ENCODE measurements around the gene KCNK3. TPM values are rescaled to one million over a fixed set of nuclear protein-coding genes. Genes with fewer than 3 reads are reported as not detected.

The KCNK3 gene
- total RNA-seq, 2 experiments from 2014 or later: not detected

GRCh38 chr2:26712486-26713465 is 20.3 kb downstream of the KCNK3 start:
- H3K9me3 ChIP-seq (ENCODE audit: low read length): no peaks in the 10 kb centered on the region
- POLR2A ChIA-PET: interaction anchor here (0.6 kb wide), 1 partner anchor 321 kb away, joined by 3 read pairs; no protein-coding TSS in a partner anchor
- H3K9me2 ChIP-seq (ENCODE audit: insufficient read depth, low read length): no peaks in the 10 kb centered on the region
- intact Hi-C loops (cut with micrococcal nuclease; ENCODE audit: unreplicated experiment): no loop called here
- no peak for DNase-seq (ENCODE audit: low spot score)
- TF ChIP-seq CTCF (conservative IDR thresholded peaks at IDR 0.05; ENCODE audit: low read length) (no peak), EZH2phosphoT487 (IDR thresholded peaks at IDR 0.05; ENCODE audit: borderline replicate concordance, low read depth, low read length) (no peak)
- H3K36me3 ChIP-seq (ENCODE audit: insufficient read depth, low read length): no peaks in the 10 kb centered on the region
- no peak overlapping the region for H3K4me2 ChIP-seq (ENCODE audit: low read length)
- BruUV-seq (replicated peaks): no TSS peak
- H3K79me2 ChIP-seq (ENCODE audit: insufficient read depth, low read depth, low read length): no peaks in the 10 kb centered on the region
- CTCF ChIA-PET (ENCODE audit: unreplicated experiment): no interaction called here
- no peak overlapping the region for H2AFZ ChIP-seq (ENCODE audit: low read length)
- no peak overlapping the region for H3K27ac ChIP-seq (ENCODE audit: low read depth, low read length, poor library complexity, severe bottlenecking)
- H3K4me3 ChIP-seq (ENCODE audit: low read depth, low read length, poor library complexity, severe bottlenecking): no peak overlapping the region
- no peaks in the 10 kb centered on the region for H4K20me1 ChIP-seq (ENCODE audit: insufficient read depth, low read length)
- H3K4me1 ChIP-seq (ENCODE audit: insufficient read depth, low read length, poor library complexity, severe bottlenecking): no peaks in the 10 kb centered on the region

GRCh38 chr2:26715528-26716270 is 23.2 kb downstream of the KCNK3 start:
- CTCF ChIA-PET (ENCODE audit: unreplicated experiment): no interaction called here
- Histone ChIP-seq H3K4me3 (ENCODE audit: low read depth, low read length, poor library complexity, severe bottlenecking) (no peak overlapping the region), H3K4me1 (ENCODE audit: insufficient read depth, low read length, poor library complexity, severe bottlenecking) (no peaks in the 10 kb centered on the region), H3K79me2 (ENCODE audit: insufficient read depth, low read depth, low read length) (no peaks in the 10 kb centered on the region), H3K36me3 (ENCODE audit: insufficient read depth, low read length) (no peaks in the 10 kb centered on the region), H3K9me3 (ENCODE audit: low read length) (no peaks in the 10 kb centered on the region), H3K27ac (ENCODE audit: low read depth, low read length, poor library complexity, severe bottlenecking) (no peak overlapping the region), H2AFZ (ENCODE audit: low read length) (no peak overlapping the region), H3K4me2 (ENCODE audit: low read length) (no peak overlapping the region), H3K9me2 (ENCODE audit: insufficient read depth, low read length) (no peaks in the 10 kb centered on the region), H4K20me1 (ENCODE audit: insufficient read depth, low read length) (no peaks in the 10 kb centered on the region)
- POLR2A ChIA-PET: no interaction called here
- no peak for DNase-seq (ENCODE audit: low spot score)
- intact Hi-C loops (cut with micrococcal nuclease; ENCODE audit: unreplicated experiment): no loop called here
- BruUV-seq (replicated peaks): no TSS peak
- TF ChIP-seq CTCF (conservative IDR thresholded peaks at IDR 0.05; ENCODE audit: low read length): no peak
- TF ChIP-seq EZH2phosphoT487 (IDR thresholded peaks at IDR 0.05; ENCODE audit: borderline replicate concordance, low read depth, low read length): no peak
